ENCODE data around the gene TMEM143. TPM values are rescaled to one million over a fixed set of nuclear protein-coding genes. Genes with fewer than 3 reads are reported as not detected.
A peak's percentile ranks its signal among the peaks of the same experiment; 100 is the strongest.

TMEM143 gene
- total RNA-seq, 4 donors from 2014 or later: 2.8 to 13.1 (median 6.6) TPM

DNA sequence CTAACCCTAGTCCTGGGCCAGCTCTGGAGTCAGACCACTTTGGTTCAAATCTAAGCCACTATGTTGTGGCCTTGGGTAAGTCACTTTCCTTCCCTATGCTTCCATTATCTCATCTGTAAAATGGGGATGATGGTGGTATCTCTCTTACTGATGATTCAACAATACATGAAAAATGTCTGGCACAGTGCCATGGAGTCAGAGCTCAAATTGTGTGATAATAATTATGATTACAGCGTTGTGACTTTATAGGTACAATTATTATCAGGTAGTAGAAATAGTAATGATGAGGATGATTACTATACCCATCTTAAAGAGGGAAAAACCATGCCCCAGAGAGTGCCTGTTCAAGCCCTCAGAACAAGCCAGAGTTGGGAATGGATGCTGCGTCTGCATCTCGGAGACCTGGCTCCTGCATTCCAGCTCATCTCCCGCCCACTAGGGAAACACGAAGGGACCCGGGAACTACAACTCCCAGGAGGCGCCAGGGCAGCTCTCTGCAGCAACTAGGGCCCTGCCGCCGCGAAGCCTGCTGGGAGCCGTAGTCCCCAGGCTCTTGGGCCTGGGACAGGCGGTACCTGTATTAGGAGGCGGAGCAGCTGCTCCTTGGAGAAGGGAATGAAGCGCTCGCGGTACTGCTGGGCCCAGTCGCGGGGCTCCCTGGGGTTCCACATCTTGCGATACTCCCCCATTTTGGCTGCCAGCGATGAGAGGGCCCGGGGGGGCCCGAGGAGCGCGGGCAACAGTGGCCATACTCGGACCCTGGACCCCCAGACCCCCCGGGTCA, 832 bp downstream of the TMEM143 start:
- Histone ChIP-seq H3K4me3 (peak overlapping the region; percentile 56 to 72), H3K36me3 (peaks cover 0 to 18% of the 10 kb centered on the region in 2 donors), H3K4me1 (peaks cover 0 to 19% (median 5%) of the 10 kb centered on the region in 3 donors), H3K27ac (peak overlapping the region; percentile 91 to 96 (median 96)), H3K27me3 (no peaks in the 10 kb centered on the region), H3K9me3 (no peaks in the 10 kb centered on the region)
- no peak for TF ChIP-seq POLR2AphosphoS5 (IDR thresholded peaks at IDR 0.05)
- no peak for TF ChIP-seq EP300 (IDR thresholded peaks at IDR 0.05)
- TF ChIP-seq POLR2A (IDR thresholded peaks at IDR 0.05): peak in 1 of 2 donors; percentile 32
- TF ChIP-seq, protein P1, sequence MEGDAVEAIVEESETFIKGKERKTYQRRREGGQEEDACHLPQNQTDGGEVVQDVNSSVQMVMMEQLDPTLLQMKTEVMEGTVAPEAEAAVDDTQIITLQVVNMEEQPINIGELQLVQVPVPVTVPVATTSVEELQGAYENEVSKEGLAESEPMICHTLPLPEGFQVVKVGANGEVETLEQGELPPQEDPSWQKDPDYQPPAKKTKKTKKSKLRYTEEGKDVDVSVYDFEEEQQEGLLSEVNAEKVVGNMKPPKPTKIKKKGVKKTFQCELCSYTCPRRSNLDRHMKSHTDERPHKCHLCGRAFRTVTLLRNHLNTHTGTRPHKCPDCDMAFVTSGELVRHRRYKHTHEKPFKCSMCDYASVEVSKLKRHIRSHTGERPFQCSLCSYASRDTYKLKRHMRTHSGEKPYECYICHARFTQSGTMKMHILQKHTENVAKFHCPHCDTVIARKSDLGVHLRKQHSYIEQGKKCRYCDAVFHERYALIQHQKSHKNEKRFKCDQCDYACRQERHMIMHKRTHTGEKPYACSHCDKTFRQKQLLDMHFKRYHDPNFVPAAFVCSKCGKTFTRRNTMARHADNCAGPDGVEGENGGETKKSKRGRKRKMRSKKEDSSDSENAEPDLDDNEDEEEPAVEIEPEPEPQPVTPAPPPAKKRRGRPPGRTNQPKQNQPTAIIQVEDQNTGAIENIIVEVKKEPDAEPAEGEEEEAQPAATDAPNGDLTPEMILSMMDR (IDR thresholded peaks at IDR 0.05): peak in 2 of 4 experiments; percentile 1 to 14
- peak; percentile 85 for ATAC-seq
- WGBS, 2 donors (ENCODE audit: low coverage in 1 of 2): 29 to 88% methylated on average over 1 to 2 of the region's 26 CpGs

DNA sequence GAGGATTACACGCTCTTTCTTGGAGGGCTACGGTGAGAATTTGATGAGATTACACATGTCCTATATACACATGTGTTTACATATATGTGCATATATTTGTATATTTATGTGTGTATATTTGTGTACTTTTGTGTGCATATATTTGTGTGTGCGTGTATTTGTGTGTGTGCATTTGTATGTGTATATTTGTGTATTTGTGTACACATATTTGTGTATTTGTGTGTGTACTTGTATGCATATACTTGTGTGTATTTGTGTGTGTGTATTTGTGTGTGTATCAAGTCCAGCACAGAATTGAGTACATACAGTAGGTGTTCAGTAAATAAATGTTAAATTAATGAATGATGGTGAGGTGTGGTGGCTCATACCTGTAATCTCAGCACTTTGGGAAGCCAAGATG, 1.8 kb downstream of the TMEM143 start:
- no peaks in the 10 kb centered on the region for H3K27me3 ChIP-seq
- ATAC-seq: no peak
- TF ChIP-seq POLR2AphosphoS5 (IDR thresholded peaks at IDR 0.05): no peak
- TF ChIP-seq, protein P1 (IDR thresholded peaks at IDR 0.05): no peak

DNA sequence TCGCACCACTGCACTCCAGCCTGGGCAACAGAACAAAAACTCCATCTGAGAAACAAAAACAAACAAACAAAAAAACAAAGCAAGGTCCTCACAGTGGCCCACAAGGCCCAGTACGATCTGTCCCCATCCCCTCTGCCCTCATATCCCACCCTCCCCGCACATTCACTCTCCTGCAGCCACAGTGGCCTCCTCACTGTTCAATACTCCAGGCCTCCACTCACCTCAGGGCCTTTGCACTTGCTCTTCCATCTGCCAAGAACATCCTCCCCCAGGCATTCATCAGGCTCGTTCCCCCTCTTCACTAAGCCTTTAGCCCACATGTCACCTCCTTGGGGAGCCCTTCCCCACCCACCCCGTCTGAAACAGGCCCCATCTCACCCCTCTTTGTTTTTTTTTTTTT, 4.6 kb downstream of the TMEM143 start:
- no peak overlapping the region for H3K27ac ChIP-seq
- WGBS, 2 donors (ENCODE audit: low coverage in 1 of 2): 91 to 100% methylated on average over 3 of the region's 5 CpGs
- H3K27me3 ChIP-seq: no peaks in the 10 kb centered on the region
- ATAC-seq: no peak
- H3K4me3 ChIP-seq: no peak overlapping the region
- H3K36me3 ChIP-seq: peaks cover 0 to 28% of the 10 kb centered on the region in 2 donors
- no peak for TF ChIP-seq POLR2AphosphoS5 (IDR thresholded peaks at IDR 0.05)
- no peak for TF ChIP-seq POLR2A (IDR thresholded peaks at IDR 0.05)
- TF ChIP-seq, protein P1 (IDR thresholded peaks at IDR 0.05): no peak
- TF ChIP-seq EP300 (IDR thresholded peaks at IDR 0.05): no peak
- H3K4me1 ChIP-seq: peaks cover 0 to 13% (median 0%) of the 10 kb centered on the region in 3 donors
- H3K9me3 ChIP-seq: no peaks in the 10 kb centered on the region

More for the DNA sequence above, 1.8 kb downstream of the TMEM143 start:
- peaks cover 0 to 18% of the 10 kb centered on the region in 2 donors for H3K36me3 ChIP-seq
- no peaks in the 10 kb centered on the region for H3K9me3 ChIP-seq
- 90 to 95% methylated on average over 3 of the region's 3 CpGs for WGBS, 2 donors (ENCODE audit: low coverage in 1 of 2)
- H3K4me3 ChIP-seq: no peak overlapping the region
- H3K4me1 ChIP-seq: peaks cover 0 to 19% (median 5%) of the 10 kb centered on the region in 3 donors
- no peak overlapping the region for H3K27ac ChIP-seq

DNA sequence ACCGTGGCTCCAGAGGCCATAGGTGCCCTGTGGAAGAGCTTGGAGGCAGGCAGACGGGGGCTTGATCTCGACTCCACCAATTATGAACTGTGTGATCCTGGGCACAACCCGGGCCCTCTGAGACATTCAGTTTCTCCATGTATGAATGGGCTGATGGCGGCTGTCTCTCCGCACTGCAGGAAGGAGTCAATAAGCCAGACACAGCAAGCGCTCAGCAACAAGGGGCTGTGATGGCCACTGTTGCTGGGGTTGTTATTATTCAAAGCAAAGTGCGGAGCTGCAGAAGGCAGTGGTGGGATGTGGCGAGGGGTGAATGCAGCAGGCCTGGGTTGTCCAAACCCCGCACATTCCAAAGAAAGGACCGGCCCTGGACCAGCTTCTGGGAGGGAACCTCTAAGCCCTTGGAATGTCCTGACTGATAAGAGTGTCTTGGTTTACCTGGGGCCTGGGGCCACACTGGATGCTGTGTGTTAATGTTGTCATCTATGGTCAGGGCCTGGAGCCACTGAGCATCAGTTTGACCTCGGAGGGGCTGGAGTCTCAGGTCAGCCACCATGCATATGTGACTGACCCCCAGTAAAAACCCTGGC, 8.3 kb downstream of the TMEM143 start:
- Histone ChIP-seq H3K36me3 (peaks cover 0 to 28% of the 10 kb centered on the region in 2 donors), H3K4me3 (no peak overlapping the region), H3K27ac (no peak overlapping the region), H3K9me3 (no peaks in the 10 kb centered on the region), H3K27me3 (no peaks in the 10 kb centered on the region), H3K4me1 (no peaks in the 10 kb centered on the region)
- 78 to 94% methylated on average over 3 to 4 of the region's 12 CpGs for WGBS, 2 donors (ENCODE audit: low coverage in 1 of 2)
- TF ChIP-seq POLR2AphosphoS5 (IDR thresholded peaks at IDR 0.05) (no peak), EP300 (IDR thresholded peaks at IDR 0.05) (no peak), POLR2A (IDR thresholded peaks at IDR 0.05) (no peak)
- TF ChIP-seq, protein P1 (IDR thresholded peaks at IDR 0.05): no peak
- no peak for ATAC-seq
